SK-N-SH treated with all-trans-retinoic acid at 6 μM for 48 hours (cell line): ENCODE measurements around the gene ROCK2.

Experiments
- ATAC-seq: fragments of 200-7000 bp; cut with Tn5 transposase; 3 replicates; pipeline ENCODE4 v1.9.1; 2020; ENCODE audit warnings: mild to moderate bottlenecking, moderate library complexity
- ARNTL ChIP-seq: fragments of 450-650 bp; formaldehyde crosslinking; IDR thresholded peaks from 2 replicates; pipeline ENCODE4 v1.5.0; 2020; ENCODE audit warnings: low read depth, mild to moderate bottlenecking, moderate library complexity, borderline replicate concordance
- BACH2 ChIP-seq: fragments of 250-450 bp; sonication (Bioruptor Pico); IDR thresholded peaks from 2 replicates; pipeline ENCODE4 v1.9.0; 2021; ENCODE audit warnings: mild to moderate bottlenecking, borderline replicate concordance
- CSDC2 ChIP-seq: fragments of 250-450 bp; sonication (Bioruptor Pico); IDR thresholded peaks from 2 replicates; pipeline ENCODE4 v1.5.0; 2020; ENCODE audit warnings: mild to moderate bottlenecking, moderate library complexity
- ESRRG ChIP-seq: fragments of 250-450 bp; sonication (Bioruptor Pico); IDR thresholded peaks from 2 replicates; pipeline ENCODE4 v1.6.1; 2021; ENCODE audit warnings: mild to moderate bottlenecking
- ISL1 ChIP-seq: fragments of 250-450 bp; sonication (Bioruptor Pico); IDR thresholded peaks from 2 replicates; pipeline ENCODE4 v2.1.2; 2022; ENCODE audit warnings: mild to moderate bottlenecking, moderate library complexity
- OSR1 ChIP-seq: fragments of 250-450 bp; sonication (Bioruptor Pico); IDR thresholded peaks from 2 replicates; pipeline ENCODE4 v1.8.0; 2022; ENCODE audit warnings: moderate library complexity, mild to moderate bottlenecking, inconsistent platforms
- PPARA ChIP-seq: fragments of 250-450 bp; sonication (Bioruptor Pico); IDR thresholded peaks from 2 replicates; pipeline ENCODE4 v1.5.0; 2020; ENCODE audit warnings: mild to moderate bottlenecking, borderline replicate concordance
- TCF4 ChIP-seq: fragments of 250-450 bp; sonication (Bioruptor Pico); IDR thresholded peaks from 2 replicates; pipeline ENCODE4 v1.8.0; 2021; ENCODE audit warnings: mild to moderate bottlenecking, moderate library complexity, borderline replicate concordance
- TOX ChIP-seq: fragments of 250-450 bp; sonication (Bioruptor Pico); IDR thresholded peaks from 2 replicates; pipeline ENCODE4 v1.8.0; 2021; ENCODE audit warnings: mild to moderate bottlenecking, moderate library complexity, borderline replicate concordance
- ZC3H10 ChIP-seq: fragments of 250-450 bp; sonication (Bioruptor Pico); IDR thresholded peaks from 2 replicates; pipeline ENCODE4 v1.5.1; 2021; ENCODE audit warnings: mild to moderate bottlenecking, moderate library complexity
- ZFP3 ChIP-seq: fragments of 250-450 bp; sonication (Bioruptor Pico); IDR thresholded peaks from 2 replicates; pipeline ENCODE4 v1.5.0; 2020; ENCODE audit warnings: mild to moderate bottlenecking, moderate library complexity
- ZFP30 ChIP-seq: fragments of 450-650 bp; formaldehyde crosslinking; IDR thresholded peaks from 2 replicates; pipeline ENCODE4 v1.5.0; 2022; ENCODE audit warnings: mild to moderate bottlenecking, moderate library complexity
- ZNF70 ChIP-seq: fragments of 450-650 bp; formaldehyde crosslinking; IDR thresholded peaks from 2 replicates; pipeline ENCODE4 v1.5.0; 2020; ENCODE audit warnings: mild to moderate bottlenecking, moderate library complexity
- ZNF8 ChIP-seq: fragments of 450-650 bp; formaldehyde crosslinking; IDR thresholded peaks from 2 replicates; pipeline ENCODE4 v1.5.0; 2020; ENCODE audit warnings: mild to moderate bottlenecking, moderate library complexity
- TF ChIP-seq, protein P1 (sequence below): fragments of 250-450 bp; sonication (Bioruptor Pico); IDR thresholded peaks from 2 replicates; pipeline ENCODE4 v1.5.1; 2021; ENCODE audit warnings: mild to moderate bottlenecking, moderate library complexity
- TF ChIP-seq, protein P2 (sequence below): fragments of 250-450 bp; sonication (Bioruptor Pico); IDR thresholded peaks from 2 replicates; pipeline ENCODE4 v1.5.1; 2020; ENCODE audit warnings: low read depth, mild to moderate bottlenecking, moderate library complexity
- TF ChIP-seq, protein P3 (sequence below): fragments of 250-450 bp; sonication (Bioruptor Pico); IDR thresholded peaks from 2 replicates; pipeline ENCODE4 v1.8.0; 2020; ENCODE audit warnings: mild to moderate bottlenecking, moderate library complexity, borderline replicate concordance
- TF ChIP-seq, protein P4 (sequence below): fragments of 250-450 bp; sonication (Bioruptor Pico); IDR thresholded peaks from 2 replicates; pipeline ENCODE4 v1.8.0; 2021; ENCODE audit warnings: low read depth, mild to moderate bottlenecking, moderate library complexity, borderline replicate concordance
- TF ChIP-seq, protein P5 (sequence below): fragments of 250-450 bp; sonication (Bioruptor Pico); IDR thresholded peaks from 2 replicates; pipeline ENCODE4 v1.5.0; 2020; ENCODE audit warnings: mild to moderate bottlenecking, moderate library complexity

Gene ROCK2

DNA sequence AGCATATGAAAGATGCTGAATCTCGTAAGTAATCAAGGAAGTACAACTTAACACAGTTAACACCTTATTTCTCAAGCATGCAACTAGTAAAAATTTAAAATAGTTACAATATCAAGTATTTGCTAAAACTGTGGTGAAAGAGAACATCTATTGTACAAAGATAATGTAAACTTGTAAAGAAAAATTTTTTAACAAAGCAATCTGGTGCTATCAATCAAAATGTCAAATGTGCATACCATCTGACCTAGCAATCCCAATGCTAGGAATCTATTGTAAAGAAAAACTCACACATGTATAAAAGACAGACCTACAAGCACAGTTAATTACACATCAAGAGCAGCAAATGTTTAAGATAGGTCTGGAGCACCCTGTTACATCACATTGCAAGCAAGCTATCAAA is 99.1 kb downstream of the ROCK2 start:
- TF ChIP-seq OSR1 (CRISPR knock-in tag) (no peak), ZC3H10 (CRISPR knock-in tag) (no peak), TOX (CRISPR knock-in tag) (no peak), BACH2 (CRISPR knock-in tag) (no peak), ZNF8 (CRISPR knock-in tag) (no peak), PPARA (no peak), ZFP3 (CRISPR knock-in tag) (no peak), TCF4 (CRISPR knock-in tag) (no peak), ZFP30 (no peak), ARNTL (CRISPR knock-in tag) (no peak), ZNF70 (CRISPR knock-in tag) (no peak)
- TF ChIP-seq, protein P1, sequence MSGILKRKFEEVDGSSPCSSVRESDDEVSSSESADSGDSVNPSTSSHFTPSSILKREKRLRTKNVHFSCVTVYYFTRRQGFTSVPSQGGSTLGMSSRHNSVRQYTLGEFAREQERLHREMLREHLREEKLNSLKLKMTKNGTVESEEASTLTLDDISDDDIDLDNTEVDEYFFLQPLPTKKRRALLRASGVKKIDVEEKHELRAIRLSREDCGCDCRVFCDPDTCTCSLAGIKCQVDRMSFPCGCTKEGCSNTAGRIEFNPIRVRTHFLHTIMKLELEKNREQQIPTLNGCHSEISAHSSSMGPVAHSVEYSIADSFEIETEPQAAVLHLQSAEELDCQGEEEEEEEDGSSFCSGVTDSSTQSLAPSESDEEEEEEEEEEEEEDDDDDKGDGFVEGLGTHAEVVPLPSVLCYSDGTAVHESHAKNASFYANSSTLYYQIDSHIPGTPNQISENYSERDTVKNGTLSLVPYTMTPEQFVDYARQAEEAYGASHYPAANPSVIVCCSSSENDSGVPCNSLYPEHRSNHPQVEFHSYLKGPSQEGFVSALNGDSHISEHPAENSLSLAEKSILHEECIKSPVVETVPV: no peak
- TF ChIP-seq, protein P2, sequence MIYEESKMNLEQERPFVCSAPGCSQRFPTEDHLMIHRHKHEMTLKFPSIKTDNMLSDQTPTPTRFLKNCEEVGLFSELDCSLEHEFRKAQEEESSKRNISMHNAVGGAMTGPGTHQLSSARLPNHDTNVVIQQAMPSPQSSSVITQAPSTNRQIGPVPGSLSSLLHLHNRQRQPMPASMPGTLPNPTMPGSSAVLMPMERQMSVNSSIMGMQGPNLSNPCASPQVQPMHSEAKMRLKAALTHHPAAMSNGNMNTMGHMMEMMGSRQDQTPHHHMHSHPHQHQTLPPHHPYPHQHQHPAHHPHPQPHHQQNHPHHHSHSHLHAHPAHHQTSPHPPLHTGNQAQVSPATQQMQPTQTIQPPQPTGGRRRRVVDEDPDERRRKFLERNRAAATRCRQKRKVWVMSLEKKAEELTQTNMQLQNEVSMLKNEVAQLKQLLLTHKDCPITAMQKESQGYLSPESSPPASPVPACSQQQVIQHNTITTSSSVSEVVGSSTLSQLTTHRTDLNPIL: no peak
- TF ChIP-seq, protein P3, sequence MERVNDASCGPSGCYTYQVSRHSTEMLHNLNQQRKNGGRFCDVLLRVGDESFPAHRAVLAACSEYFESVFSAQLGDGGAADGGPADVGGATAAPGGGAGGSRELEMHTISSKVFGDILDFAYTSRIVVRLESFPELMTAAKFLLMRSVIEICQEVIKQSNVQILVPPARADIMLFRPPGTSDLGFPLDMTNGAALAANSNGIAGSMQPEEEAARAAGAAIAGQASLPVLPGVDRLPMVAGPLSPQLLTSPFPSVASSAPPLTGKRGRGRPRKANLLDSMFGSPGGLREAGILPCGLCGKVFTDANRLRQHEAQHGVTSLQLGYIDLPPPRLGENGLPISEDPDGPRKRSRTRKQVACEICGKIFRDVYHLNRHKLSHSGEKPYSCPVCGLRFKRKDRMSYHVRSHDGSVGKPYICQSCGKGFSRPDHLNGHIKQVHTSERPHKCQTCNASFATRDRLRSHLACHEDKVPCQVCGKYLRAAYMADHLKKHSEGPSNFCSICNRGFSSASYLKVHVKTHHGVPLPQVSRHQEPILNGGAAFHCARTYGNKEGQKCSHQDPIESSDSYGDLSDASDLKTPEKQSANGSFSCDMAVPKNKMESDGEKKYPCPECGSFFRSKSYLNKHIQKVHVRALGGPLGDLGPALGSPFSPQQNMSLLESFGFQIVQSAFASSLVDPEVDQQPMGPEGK (CRISPR knock-in tag): no peak
- TF ChIP-seq, protein P4, sequence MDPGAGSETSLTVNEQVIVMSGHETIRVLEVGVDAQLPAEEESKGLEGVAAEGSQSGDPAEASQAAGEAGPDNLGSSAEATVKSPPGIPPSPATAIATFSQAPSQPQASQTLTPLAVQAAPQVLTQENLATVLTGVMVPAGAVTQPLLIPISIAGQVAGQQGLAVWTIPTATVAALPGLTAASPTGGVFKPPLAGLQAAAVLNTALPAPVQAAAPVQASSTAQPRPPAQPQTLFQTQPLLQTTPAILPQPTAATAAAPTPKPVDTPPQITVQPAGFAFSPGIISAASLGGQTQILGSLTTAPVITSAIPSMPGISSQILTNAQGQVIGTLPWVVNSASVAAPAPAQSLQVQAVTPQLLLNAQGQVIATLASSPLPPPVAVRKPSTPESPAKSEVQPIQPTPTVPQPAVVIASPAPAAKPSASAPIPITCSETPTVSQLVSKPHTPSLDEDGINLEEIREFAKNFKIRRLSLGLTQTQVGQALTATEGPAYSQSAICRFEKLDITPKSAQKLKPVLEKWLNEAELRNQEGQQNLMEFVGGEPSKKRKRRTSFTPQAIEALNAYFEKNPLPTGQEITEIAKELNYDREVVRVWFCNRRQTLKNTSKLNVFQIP (CRISPR knock-in tag): no peak
- TF ChIP-seq, all 23 proteins: peak for 0
- ATAC-seq: no peak; the same call in 2 of the 3 replicates

DNA sequence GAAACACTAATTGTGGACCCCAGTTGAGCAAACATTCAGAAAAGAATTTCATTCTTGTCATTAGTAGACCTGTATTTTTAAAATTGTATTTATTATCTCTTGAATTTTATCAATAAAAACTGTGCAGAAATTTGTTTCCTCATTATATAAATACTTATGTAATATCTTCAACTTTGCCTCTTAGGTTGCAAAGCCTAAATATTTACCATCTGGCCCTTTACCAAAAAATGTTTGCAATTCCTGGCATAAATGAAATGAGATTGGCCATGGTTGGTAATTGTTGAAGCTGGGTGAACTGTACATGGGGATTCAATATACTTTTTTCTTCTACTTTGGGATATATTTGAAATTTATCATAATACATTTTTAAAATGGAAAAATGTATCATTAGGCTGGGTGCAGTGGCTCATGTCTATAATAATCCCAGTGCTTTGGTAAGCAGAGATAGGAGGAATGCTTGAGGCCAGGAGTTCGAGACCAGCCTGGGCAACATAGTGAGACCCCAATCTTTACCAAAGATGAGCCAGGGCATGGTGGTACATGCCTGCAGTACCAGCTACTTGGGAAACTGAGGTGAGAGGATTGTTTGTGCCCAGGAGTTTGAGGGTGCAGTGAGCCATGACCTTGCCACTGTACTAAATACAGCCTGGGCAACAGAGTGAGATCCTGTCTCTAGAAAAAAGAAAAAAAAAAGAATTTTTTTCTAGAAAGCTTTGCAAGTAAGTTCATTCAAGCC is 100.2 kb downstream of the ROCK2 start:
- no peak for TF ChIP-seq ISL1 (CRISPR knock-in tag)
- TF ChIP-seq, protein P4 (CRISPR knock-in tag): no peak
- TF ChIP-seq ZC3H10 (CRISPR knock-in tag): no peak
- TF ChIP-seq, protein P3 (CRISPR knock-in tag): no peak
- no peak for TF ChIP-seq CSDC2
- TF ChIP-seq ZFP30: no peak
- TF ChIP-seq ESRRG: no peak
- TF ChIP-seq, protein P5, sequence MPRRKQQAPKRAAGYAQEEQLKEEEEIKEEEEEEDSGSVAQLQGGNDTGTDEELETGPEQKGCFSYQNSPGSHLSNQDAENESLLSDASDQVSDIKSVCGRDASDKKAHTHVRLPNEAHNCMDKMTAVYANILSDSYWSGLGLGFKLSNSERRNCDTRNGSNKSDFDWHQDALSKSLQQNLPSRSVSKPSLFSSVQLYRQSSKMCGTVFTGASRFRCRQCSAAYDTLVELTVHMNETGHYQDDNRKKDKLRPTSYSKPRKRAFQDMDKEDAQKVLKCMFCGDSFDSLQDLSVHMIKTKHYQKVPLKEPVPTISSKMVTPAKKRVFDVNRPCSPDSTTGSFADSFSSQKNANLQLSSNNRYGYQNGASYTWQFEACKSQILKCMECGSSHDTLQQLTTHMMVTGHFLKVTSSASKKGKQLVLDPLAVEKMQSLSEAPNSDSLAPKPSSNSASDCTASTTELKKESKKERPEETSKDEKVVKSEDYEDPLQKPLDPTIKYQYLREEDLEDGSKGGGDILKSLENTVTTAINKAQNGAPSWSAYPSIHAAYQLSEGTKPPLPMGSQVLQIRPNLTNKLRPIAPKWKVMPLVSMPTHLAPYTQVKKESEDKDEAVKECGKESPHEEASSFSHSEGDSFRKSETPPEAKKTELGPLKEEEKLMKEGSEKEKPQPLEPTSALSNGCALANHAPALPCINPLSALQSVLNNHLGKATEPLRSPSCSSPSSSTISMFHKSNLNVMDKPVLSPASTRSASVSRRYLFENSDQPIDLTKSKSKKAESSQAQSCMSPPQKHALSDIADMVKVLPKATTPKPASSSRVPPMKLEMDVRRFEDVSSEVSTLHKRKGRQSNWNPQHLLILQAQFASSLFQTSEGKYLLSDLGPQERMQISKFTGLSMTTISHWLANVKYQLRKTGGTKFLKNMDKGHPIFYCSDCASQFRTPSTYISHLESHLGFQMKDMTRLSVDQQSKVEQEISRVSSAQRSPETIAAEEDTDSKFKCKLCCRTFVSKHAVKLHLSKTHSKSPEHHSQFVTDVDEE (CRISPR knock-in tag): no peak
- TF ChIP-seq ZFP3 (CRISPR knock-in tag): no peak
- TF ChIP-seq ZNF70 (CRISPR knock-in tag): no peak
- no peak for TF ChIP-seq OSR1 (CRISPR knock-in tag)
- TF ChIP-seq, all 23 proteins: peak for 0
- ATAC-seq: no peak
